BLaER1 (cell line): Measurements from ENCODE around the gene FASTK.
A peak's percentile ranks its signal among the peaks of the same experiment; 100 is the strongest.

Experiments
- H3K27ac ChIP-seq: shearing (Covaris generic); formaldehyde crosslinking; 2 replicates; pipeline ENCODE4 v1.8.1; 2022
- H3K27me3 ChIP-seq: shearing (Covaris generic); formaldehyde crosslinking; 2 replicates; pipeline ENCODE4 v1.8.1; 2022
- H3K36me3 ChIP-seq: shearing (Covaris generic); formaldehyde crosslinking; 2 replicates; pipeline ENCODE4 v1.8.1; 2022
- H3K4me1 ChIP-seq: shearing (Covaris generic); formaldehyde crosslinking; 2 replicates; pipeline ENCODE4 v1.8.1; 2022
- H3K4me2 ChIP-seq: shearing (Covaris generic); formaldehyde crosslinking; 2 replicates; pipeline ENCODE4 v1.8.1; 2022
- H3K4me3 ChIP-seq: shearing (Covaris generic); formaldehyde crosslinking; 2 replicates; pipeline ENCODE4 v1.8.1; 2022
- H3K9ac ChIP-seq: shearing (Covaris generic); formaldehyde crosslinking; 2 replicates; pipeline ENCODE4 v1.8.1; 2022
- H3K9me3 ChIP-seq: shearing (Covaris generic); formaldehyde crosslinking; 2 replicates; pipeline ENCODE4 v1.8.1; 2022
- H4K20me1 ChIP-seq: shearing (Covaris generic); formaldehyde crosslinking; 2 replicates; pipeline ENCODE4 v1.8.1; 2022
- Cebpa-rat ChIP-seq: shearing (Covaris generic); IDR thresholded peaks from 2 replicates; pipeline ENCODE4 v1.8.1; 2022

The FASTK gene, protein sequence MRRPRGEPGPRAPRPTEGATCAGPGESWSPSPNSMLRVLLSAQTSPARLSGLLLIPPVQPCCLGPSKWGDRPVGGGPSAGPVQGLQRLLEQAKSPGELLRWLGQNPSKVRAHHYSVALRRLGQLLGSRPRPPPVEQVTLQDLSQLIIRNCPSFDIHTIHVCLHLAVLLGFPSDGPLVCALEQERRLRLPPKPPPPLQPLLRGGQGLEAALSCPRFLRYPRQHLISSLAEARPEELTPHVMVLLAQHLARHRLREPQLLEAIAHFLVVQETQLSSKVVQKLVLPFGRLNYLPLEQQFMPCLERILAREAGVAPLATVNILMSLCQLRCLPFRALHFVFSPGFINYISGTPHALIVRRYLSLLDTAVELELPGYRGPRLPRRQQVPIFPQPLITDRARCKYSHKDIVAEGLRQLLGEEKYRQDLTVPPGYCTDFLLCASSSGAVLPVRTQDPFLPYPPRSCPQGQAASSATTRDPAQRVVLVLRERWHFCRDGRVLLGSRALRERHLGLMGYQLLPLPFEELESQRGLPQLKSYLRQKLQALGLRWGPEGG

DNA sequence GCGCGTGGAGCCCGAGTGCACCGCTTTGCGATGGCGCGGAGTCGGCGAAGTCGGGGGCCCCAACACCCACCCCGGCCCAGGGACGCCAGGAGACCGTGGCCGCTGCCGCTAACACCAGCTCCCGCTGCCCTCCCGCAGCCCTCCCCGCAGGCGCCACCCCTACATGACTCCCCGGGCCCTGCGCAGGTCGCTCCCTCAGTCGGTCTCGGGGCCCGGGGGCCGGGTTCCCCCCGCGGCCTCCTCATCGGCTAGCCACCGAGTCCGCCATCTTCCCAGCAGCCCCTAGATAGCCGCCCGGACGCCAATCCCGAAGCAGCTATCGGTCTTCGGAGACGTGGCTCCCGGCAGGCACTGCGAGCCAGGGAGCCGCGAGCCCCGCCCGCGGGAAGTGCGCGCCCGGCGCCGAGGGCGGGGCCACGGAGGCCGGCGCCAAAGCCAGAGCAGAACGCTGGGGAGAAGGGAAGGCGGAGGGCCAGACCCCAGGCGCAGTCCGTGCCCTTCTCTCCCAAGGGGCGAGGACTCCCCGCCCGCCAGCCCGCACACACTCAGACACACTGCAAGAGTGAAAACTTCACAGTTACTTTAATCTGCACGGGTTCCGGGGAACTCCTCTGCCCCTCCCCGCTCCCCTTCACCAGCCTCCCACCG, at the start of gene FASTK:
Gene FASTK, minus strand, starts transcription at position 288 of the 648 bp plus-strand sequence. Its CDS starts 43 bp downstream, at position 245.
- Histone ChIP-seq H3K36me3 (peaks cover 23% of the 10 kb centered on the region), H3K4me2 (peak within 1 kb of the TSS; percentile 99), H3K27me3 (peaks cover 22% of the 10 kb centered on the region), H3K4me3 (peak within 1 kb of the TSS; percentile 99), H3K4me1 (peaks cover 71% of the 10 kb centered on the region), H3K9me3 (no peaks in the 10 kb centered on the region), H3K9ac (peak within 1 kb of the TSS; percentile 99), H3K27ac (peak within 1 kb of the TSS; percentile 96), H4K20me1 (peaks cover 58% of the 10 kb centered on the region)
- TF ChIP-seq Cebpa-rat: no peak

DNA sequence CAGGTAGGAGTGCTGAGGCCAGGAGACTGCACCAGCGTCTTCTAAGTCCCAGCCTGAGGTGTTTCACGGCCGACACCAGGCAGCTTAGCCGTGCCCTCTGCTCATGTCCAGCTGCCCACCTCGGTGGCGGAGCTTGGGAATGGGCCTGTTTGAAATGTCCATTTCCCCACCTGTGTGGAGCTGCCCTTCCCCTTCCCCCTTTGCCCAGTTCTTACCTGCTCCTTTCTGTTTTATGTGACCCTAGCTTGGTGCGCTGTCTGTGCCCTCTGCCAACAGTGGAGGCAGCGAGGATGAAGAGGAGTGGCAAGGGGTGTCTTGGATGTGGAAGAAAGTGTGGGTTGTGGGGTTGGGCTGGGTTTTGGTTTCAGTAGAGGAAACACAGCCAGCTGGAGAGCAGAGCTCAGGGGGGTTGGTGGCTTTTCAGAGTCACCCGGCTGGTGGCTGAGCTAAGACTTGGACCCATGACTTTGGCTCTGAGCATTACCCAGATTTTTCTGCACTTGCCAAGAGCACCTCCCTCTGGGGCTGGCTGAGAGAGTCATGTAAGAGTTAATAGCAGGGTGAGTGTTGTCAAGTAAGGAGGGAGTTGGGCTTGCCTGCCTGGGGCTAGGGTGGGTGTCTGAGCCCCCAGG, 49.5 kb upstream of the FASTK start:
- Histone ChIP-seq H3K4me2 (peak overlapping the region; percentile 44), H3K27me3 (no peaks in the 10 kb centered on the region), H3K9ac (no peak overlapping the region)

DNA sequence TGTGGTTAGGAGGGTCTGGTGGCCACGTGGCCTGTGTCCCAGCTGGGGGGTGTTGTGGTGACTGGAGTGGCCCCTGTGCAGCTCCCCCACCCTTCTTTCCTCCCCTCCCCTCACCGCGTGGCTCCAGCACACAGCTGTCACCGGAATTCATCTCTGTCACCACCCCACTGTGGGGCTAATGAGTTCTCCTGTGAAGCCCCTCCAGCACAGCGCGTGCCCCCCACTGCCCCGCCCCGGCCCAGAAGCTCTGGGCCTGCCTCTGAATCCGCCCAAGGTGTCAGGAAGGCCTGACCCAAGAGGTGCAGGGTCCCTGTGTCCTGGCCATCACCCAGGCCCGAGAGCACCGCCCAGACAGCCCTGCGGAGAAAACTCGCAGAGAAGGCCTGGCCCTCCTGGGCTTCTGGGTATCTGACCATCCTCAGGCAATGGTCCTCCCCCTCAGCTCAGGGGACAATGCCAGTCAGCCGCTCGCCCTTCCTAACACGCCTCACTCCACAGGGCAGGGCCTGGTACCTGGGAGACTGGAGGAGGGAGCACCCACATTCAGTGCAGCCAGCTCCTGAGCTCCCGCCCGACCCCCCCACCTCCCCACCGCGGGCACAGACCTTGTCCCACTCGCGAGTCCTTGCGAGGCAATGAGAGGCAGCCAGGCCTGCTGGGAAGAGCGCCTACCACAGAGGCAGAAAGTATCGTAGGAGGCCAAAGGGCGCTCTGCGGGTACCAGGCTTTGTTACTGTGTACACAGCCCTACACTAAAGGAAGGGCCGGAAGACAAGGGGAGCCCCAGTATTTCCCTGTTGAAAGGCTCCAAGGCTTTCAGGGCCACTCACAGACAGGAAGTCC, 48.7 kb upstream of the FASTK start:
- Histone ChIP-seq H3K4me1 (peaks cover 18% of the 10 kb centered on the region), H4K20me1 (peaks cover 74% of the 10 kb centered on the region), H3K4me2 (peak overlapping the region; percentile 44), H3K27ac (no peak overlapping the region), H3K9ac (no peak overlapping the region), H3K36me3 (peaks cover 90% of the 10 kb centered on the region), H3K27me3 (no peaks in the 10 kb centered on the region), H3K4me3 (no peak overlapping the region), H3K9me3 (no peaks in the 10 kb centered on the region)
- no peak for TF ChIP-seq Cebpa-rat

More for the DNA sequence above, 49.5 kb upstream of the FASTK start:
- no peak for TF ChIP-seq Cebpa-rat
- no peak overlapping the region for H3K4me3 ChIP-seq
- H3K36me3 ChIP-seq: peaks cover 90% of the 10 kb centered on the region
- peaks cover 67% of the 10 kb centered on the region for H4K20me1 ChIP-seq
- H3K4me1 ChIP-seq: peaks cover 18% of the 10 kb centered on the region
- no peak overlapping the region for H3K27ac ChIP-seq
- H3K9me3 ChIP-seq: no peaks in the 10 kb centered on the region

DNA sequence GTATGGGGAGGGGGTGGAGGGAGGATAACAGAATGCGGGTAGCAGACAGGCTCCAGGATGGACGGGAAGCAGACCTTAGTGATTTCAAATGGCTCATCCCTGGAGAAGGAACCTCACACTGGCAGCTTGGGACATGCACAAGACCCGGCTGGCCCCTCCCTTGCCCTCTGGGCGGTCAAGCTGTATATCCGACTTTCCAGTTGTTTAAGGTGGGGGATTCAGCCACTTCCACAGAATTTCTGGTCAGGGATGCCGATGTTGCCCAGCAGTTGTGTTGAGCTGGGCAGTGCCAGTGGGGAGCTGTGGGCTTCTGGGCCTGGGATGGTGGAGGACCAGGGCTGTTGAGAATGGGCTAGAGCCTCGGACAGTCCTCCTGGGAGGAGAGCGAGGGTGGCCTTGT, 48.1 kb upstream of the FASTK start:
- peaks cover 75% of the 10 kb centered on the region for H4K20me1 ChIP-seq

DNA sequence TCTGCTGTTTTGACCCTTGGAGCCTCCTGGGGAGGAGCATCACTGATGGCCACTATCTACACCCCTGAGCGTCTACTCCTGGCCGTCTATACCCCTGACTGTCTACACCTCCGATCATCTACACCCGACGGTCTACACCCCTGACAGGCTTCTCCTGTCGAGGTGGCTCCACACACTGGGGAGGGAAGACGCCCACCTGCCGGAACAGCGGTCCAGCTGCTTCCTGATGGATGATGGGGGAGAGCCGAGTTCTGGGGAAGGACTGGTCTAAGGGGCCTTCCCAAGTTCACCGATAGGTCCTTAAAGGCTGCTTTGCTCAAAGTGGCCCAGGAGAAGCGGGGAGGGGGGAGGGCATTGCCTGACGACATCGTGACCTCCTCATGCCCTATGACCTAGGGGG, 47.5 kb upstream of the FASTK start:
- Histone ChIP-seq H3K27me3 (no peaks in the 10 kb centered on the region), H3K36me3 (peaks cover 91% of the 10 kb centered on the region), H3K4me1 (peaks cover 18% of the 10 kb centered on the region), H3K4me3 (no peak overlapping the region), H3K27ac (no peak overlapping the region), H3K4me2 (no peak overlapping the region), H3K9me3 (no peaks in the 10 kb centered on the region), H3K9ac (no peak overlapping the region), H4K20me1 (peaks cover 80% of the 10 kb centered on the region)
- TF ChIP-seq Cebpa-rat: no peak

More for the DNA sequence above, 48.1 kb upstream of the FASTK start:
- H3K36me3 ChIP-seq: peaks cover 90% of the 10 kb centered on the region
- no peak overlapping the region for H3K27ac ChIP-seq
- H3K9me3 ChIP-seq: no peaks in the 10 kb centered on the region
- H3K4me3 ChIP-seq: no peak overlapping the region
- no peak overlapping the region for H3K4me2 ChIP-seq
- no peaks in the 10 kb centered on the region for H3K27me3 ChIP-seq
- peaks cover 18% of the 10 kb centered on the region for H3K4me1 ChIP-seq
- no peak overlapping the region for H3K9ac ChIP-seq
- TF ChIP-seq Cebpa-rat: no peak

DNA sequence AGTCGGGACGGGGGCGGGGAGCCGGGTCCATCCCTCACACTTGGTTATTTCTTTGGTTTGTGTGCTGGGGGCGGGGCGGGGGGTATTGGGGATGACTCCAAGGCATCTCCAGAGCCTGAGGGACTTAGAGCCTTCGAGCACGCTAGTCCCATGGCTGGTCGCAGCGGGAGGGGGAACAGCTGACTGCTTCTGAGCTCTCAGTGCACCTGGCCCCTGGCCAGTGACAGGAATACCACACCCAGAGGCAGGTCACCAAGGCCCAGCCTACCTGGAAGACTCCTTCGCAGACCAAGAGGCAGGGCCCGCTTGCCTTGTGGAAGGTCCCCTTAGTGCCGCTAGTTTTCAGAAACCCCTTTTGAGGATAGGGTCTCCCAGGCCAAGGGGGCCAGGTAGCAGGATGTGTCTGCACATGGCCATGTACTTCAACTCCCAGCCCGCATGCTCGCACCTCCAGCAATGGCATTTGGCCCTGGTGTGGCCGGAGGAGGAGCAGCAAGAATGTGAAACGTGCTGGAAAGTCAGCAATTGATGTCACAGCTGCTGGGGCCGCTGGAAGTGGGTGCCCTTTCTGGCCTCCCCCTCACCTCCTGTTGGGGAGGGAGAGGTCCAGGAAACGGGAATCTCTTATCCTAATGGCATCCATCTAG, 46.0 kb upstream of the FASTK start:
- no peak overlapping the region for H3K27ac ChIP-seq

DNA sequence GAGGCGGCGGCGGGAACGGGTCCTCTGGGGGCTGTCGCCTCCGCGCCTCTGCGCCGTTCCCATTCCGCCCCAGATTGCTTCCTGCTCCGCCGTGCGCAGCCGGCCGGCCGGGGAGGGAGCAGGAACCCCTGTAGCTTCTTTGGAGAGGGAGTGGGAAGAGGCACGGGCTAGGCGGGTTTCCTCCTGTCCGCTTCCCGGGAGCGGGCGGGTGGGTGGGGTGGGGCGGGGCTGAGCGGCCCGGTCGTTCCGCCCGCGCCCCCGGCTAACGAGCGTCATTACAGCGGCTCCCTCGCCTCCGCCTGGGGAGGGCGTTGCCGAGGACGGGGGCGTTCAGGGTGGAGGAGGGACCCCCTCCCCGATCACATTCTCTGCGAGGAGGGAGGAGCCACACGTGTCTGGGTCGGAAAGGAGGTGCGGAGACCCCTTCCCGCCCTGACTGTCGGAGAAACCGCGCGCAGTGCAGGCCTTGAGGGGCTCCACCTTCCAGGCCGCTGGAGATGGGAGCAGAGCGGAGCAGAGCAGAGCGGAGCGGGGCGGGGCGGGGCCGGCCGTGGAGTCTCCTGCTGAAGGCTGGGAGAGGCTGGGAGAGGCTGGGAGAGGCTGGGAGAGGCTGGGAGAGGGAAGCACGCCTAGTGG, 45.4 kb upstream of the FASTK start:
- Histone ChIP-seq H3K9ac (no peak overlapping the region), H3K9me3 (no peaks in the 10 kb centered on the region), H3K4me1 (peaks cover 9% of the 10 kb centered on the region), H3K27ac (no peak overlapping the region), H3K27me3 (no peaks in the 10 kb centered on the region), H3K4me2 (no peak overlapping the region), H4K20me1 (peaks cover 80% of the 10 kb centered on the region), H3K4me3 (no peak overlapping the region), H3K36me3 (peaks cover 91% of the 10 kb centered on the region)
- TF ChIP-seq Cebpa-rat: no peak

More for the DNA sequence above, 46.0 kb upstream of the FASTK start:
- Histone ChIP-seq H4K20me1 (peaks cover 80% of the 10 kb centered on the region), H3K36me3 (peaks cover 91% of the 10 kb centered on the region), H3K4me2 (no peak overlapping the region), H3K9ac (no peak overlapping the region), H3K9me3 (no peaks in the 10 kb centered on the region), H3K4me1 (peaks cover 16% of the 10 kb centered on the region), H3K27me3 (no peaks in the 10 kb centered on the region), H3K4me3 (no peak overlapping the region)
- no peak for TF ChIP-seq Cebpa-rat

DNA sequence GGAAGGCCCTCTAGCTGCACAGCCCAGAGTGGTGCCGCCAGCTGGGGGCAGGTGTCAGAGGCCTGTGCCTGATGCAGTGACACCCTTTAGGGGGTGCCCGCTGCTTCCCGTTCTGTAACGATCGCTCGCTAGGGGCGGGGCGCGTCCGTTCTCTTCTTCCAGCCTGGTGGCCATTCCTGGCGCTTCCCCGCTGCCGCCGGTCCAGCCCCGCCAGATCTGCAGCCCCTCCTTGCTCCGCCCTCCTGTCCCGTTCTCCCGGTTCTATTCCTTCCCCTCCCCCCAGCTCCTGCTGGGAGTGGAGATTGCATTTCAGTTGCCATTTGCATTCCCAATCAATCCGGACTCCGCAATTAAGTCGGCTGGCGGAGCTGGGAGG, 44.8 kb upstream of the FASTK start:
- Histone ChIP-seq H3K27me3 (no peaks in the 10 kb centered on the region), H4K20me1 (peaks cover 80% of the 10 kb centered on the region), H3K36me3 (peaks cover 91% of the 10 kb centered on the region), H3K4me2 (no peak overlapping the region), H3K4me1 (peaks cover 9% of the 10 kb centered on the region), H3K4me3 (no peak overlapping the region), H3K27ac (no peak overlapping the region), H3K9me3 (no peaks in the 10 kb centered on the region), H3K9ac (no peak overlapping the region)
- TF ChIP-seq Cebpa-rat: no peak
